ENCODE data around the gene TAF11L14.
"Not testable (repeated sequence)": the region's sequence is repeated elsewhere in the genome, so short reads cannot be mapped to it uniquely, and the experiment has no call there.

The TAF11L14 gene

DNA sequence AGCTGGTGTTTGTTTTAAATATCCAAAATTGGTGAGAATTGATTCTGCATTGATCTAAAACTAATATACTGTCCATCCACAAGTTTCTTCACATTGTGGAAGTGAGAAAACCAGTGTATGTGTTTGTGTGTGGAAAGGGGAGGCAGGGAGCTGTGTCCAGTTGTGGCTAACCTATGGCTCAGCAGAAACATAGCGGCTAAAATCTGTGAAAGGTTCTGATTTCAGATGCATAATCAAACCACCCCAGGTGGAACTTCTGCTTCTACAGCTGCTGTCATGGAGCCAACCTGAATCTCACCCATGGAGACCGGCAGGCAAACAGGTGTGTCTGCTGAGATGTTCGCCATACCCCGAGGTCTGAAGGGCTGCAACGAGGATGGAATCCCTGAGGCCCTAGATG is at the start of gene TAF11L14:
TSS of gene TAF11L14 (plus strand) at position 301 of the 400 bp plus-strand sequence.
- in situ Hi-C loops (cut with HindIII; ENCODE audit: low sequenced_read_pairs) = no loop called here

- in situ Hi-C loops (cut with HindIII; ENCODE audit: low sequenced_read_pairs) = not testable (repeated sequence)
Measured at GRCh38 chr5:17585658-17586057, 48.6 kb upstream of the TAF11L14 start, which contains the start of gene TAF11L7. TSS of gene TAF11L7 (minus strand) at chr5:17585758.

- in situ Hi-C loops (cut with HindIII; ENCODE audit: low sequenced_read_pairs) = not testable (repeated sequence)
Measured at GRCh38 chr5:17590860-17591259, 43.4 kb upstream of the TAF11L14 start, which contains the start of gene TAF11L8. TSS of gene TAF11L8 (minus strand) at chr5:17590960.

- in situ Hi-C loops (cut with HindIII; ENCODE audit: low sequenced_read_pairs) = not testable (repeated sequence)
Measured at GRCh38 chr5:17594255-17594654, 40.0 kb upstream of the TAF11L14 start, which contains the start of gene TAF11L9. TSS of gene TAF11L9 (minus strand) at chr5:17594394.

- in situ Hi-C loops (cut with HindIII; ENCODE audit: low sequenced_read_pairs) = not testable (repeated sequence)
Measured at GRCh38 chr5:17597728-17598127, 36.5 kb upstream of the TAF11L14 start, which contains the start of gene TAF11L10. TSS of gene TAF11L10 (minus strand) at chr5:17597828.

DNA sequence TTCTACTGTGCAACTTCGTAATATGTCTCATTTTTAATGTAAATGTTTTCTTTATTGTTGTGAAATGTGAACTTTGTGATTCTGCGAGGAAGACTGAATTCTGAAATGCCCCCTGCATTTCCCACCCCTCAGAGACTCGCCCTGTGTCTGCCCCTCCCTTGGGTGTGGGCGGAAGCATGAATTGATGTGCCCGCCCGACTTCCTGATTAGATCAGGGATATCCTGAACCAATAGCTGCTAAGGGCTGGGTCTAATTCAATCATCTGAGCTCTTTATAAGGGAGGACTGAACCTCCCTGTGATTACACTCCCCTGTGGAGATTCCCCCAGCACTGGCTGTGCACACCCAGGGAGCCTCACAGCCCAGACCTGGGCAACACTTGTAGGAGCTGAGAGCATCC is 30.4 kb upstream of the TAF11L14 start, which contains the start of gene TAF11L11:
TSS of gene TAF11L11 (plus strand) at position 304 of the 400 bp plus-strand sequence.
- in situ Hi-C loops (cut with HindIII; ENCODE audit: low sequenced_read_pairs) = not testable (repeated sequence)

- in situ Hi-C loops (cut with HindIII; ENCODE audit: low sequenced_read_pairs) = no loop called here
Measured at GRCh38 chr5:17604951-17605350, 29.3 kb upstream of the TAF11L14 start.

GRCh38 chr5:17607461-17607860 is 26.8 kb upstream of the TAF11L14 start:
- in situ Hi-C loops (cut with HindIII; ENCODE audit: low sequenced_read_pairs) = not testable (repeated sequence)

DNA sequence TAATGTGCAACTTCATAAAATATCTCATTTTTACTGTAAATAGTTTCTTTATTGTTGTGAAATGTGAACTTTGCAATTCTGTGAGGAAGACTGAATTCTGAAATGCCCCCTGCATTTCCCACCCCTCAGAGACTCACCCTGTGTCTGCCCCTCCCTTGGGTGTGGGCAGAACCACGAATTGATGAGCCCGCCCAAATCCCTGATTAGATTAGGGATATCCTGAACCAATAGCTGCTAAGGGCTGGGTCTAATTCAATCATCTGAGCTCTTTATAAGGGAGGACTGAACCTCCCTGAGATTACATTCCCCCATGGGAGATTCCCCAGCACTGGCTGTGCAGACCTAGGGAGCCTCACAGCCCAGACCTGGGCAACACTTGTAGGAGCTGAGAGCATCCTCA is 24.2 kb upstream of the TAF11L14 start, which contains the start of gene TAF11L12:
TSS of gene TAF11L12 (plus strand) at position 301 of the 400 bp plus-strand sequence.
- in situ Hi-C loops (cut with HindIII; ENCODE audit: low sequenced_read_pairs) = not testable (repeated sequence)

GRCh38 chr5:17614872-17615605 is 19.2 kb upstream of the TAF11L14 start:
- in situ Hi-C loops (cut with HindIII; ENCODE audit: low sequenced_read_pairs) = no loop called here

- in situ Hi-C loops (cut with HindIII; ENCODE audit: low sequenced_read_pairs) = no loop called here
Measured at GRCh38 chr5:17619354-17619753, 14.9 kb upstream of the TAF11L14 start.

DNA sequence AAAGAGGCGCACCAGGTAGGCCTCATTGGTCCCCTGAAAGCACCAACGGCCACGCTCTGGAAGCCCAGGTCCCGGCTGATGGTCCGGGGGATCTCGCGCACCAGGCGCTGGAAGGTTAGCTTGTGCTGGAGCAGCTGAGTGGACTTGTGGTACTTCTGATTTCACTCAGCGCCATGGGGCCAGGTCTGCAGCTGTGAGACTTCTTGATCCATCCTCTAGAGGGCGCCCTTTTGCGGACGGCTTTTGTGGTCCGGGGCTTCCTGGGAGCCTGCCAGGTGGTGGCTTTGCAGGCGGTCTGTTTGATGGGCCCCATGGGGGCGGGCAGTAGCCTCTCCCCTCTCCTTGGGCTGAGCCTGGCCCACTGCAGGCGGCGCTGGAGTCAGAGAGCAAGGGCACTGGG is 13.6 kb upstream of the TAF11L14 start:
- in situ Hi-C loops (cut with HindIII; ENCODE audit: low sequenced_read_pairs) = no loop called here

GRCh38 chr5:17625686-17626085 is 8.6 kb upstream of the TAF11L14 start:
- in situ Hi-C loops (cut with HindIII; ENCODE audit: low sequenced_read_pairs) = no loop called here

- in situ Hi-C loops (cut with HindIII; ENCODE audit: low sequenced_read_pairs) = not testable (repeated sequence)
Measured at GRCh38 chr5:17631788-17632187, 2.5 kb upstream of the TAF11L14 start, which contains the start of gene TAF11L13. TSS of gene TAF11L13 (plus strand) at chr5:17632088.

GRCh38 chr5:17649232-17649631 is 15.0 kb downstream of the TAF11L14 start:
- in situ Hi-C loops (cut with HindIII; ENCODE audit: low sequenced_read_pairs) = not testable (repeated sequence)

- in situ Hi-C loops (cut with HindIII; ENCODE audit: low sequenced_read_pairs) = not testable (repeated sequence)
Measured at GRCh38 chr5:17655201-17655759, 21.0 kb downstream of the TAF11L14 start.

DNA sequence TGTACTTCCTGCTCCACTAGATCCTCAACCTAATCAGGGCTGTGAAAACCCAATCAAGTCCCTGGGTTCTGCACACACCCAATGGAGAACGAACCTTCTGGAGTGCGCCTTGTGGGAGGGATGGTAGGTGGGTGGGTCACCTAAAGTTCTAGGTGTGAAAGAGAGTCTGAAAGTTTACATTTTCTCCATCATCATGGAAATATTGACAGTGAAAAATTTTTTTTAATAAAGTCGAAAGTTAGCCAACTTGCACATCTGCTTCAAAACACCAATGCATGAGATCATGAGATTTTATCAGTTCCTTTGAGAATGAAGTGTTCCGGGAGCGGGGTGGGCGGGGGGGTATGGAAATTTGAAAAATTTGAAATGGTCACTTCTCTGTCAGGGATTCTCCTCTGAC is 21.7 kb downstream of the TAF11L14 start:
- in situ Hi-C loops (cut with HindIII; ENCODE audit: low sequenced_read_pairs) = no loop called here

GRCh38 chr5:17663182-17663581 is 28.9 kb downstream of the TAF11L14 start:
- in situ Hi-C loops (cut with HindIII; ENCODE audit: low sequenced_read_pairs) = no loop called here

GRCh38 chr5:17665836-17666235 is 31.6 kb downstream of the TAF11L14 start:
- in situ Hi-C loops (cut with HindIII; ENCODE audit: low sequenced_read_pairs) = no loop called here

- in situ Hi-C loops (cut with HindIII; ENCODE audit: low sequenced_read_pairs) = no loop called here
Measured at GRCh38 chr5:17666726-17667235, 32.5 kb downstream of the TAF11L14 start.

DNA sequence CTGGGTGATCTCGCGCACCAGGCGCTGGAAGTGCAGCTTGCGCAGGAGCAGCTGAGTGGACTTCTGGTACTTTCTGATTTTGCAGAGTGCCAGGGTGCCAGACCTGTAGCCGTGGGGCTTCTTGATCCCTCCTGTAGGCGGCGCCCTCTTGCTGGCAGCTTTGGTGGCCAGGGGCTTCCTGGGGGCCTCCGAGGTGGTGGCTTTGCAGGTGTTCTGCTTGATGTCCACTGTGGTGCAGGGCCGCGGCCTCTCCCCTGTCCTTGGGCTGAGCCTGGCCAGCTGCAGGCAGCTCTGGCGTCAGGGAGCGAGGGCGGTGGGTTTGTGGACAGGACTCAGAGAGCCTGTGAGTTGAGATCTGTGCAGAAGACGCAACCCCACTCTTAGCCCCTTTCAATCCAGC is 36.1 kb downstream of the TAF11L14 start:
- in situ Hi-C loops (cut with HindIII; ENCODE audit: low sequenced_read_pairs) = no loop called here

Measured in endothelial cell of hepatic sinusoid (primary cell).